Neuronal stem cell (in vitro differentiated cells): Measurements from ENCODE around the gene URB2.
"Not testable (repeated sequence)": the region's sequence is repeated elsewhere in the genome, so short reads cannot be mapped to it uniquely, and the experiment has no call there.

ENCODE experiments used
- DNase-seq: peaks from one replicate; pipeline ENCODE4 v3.0.0-alpha.2; 2013; ENCODE audit warnings: low spot score
- H2AFZ ChIP-seq: one replicate; pipeline ENCODE4 v1.6.1; 2013; ENCODE audit warnings: mild to moderate bottlenecking, low read length, inconsistent platforms
- H2AK5ac ChIP-seq: 2 replicates; pipeline ENCODE4 v1.6.1; 2013; ENCODE audit warnings: low read depth, mild to moderate bottlenecking, inconsistent platforms, low read length, moderate library complexity, mixed read lengths
- H2BK120ac ChIP-seq: 2 replicates; pipeline ENCODE4 v1.6.1; 2013; ENCODE audit warnings: low read depth, mild to moderate bottlenecking, inconsistent platforms, low read length, moderate library complexity, mixed read lengths
- H2BK12ac ChIP-seq: one replicate; pipeline ENCODE4 v1.6.1; 2013; ENCODE audit warnings: low read length, inconsistent platforms
- H2BK15ac ChIP-seq: 2 replicates; pipeline ENCODE4 v1.6.1; 2013; ENCODE audit warnings: mild to moderate bottlenecking, low read length, inconsistent platforms, mixed read lengths
- H2BK5ac ChIP-seq: one replicate; pipeline ENCODE4 v1.6.1; 2013; ENCODE audit warnings: inconsistent platforms, mild to moderate bottlenecking, low read length, moderate library complexity
- H3K14ac ChIP-seq: one replicate; pipeline ENCODE4 v1.6.1; 2013; ENCODE audit warnings: low read length, inconsistent platforms
- H3K18ac ChIP-seq: 2 replicates; pipeline ENCODE4 v1.6.1; 2013; ENCODE audit warnings: low read length, inconsistent platforms
- H3K23ac ChIP-seq: 2 replicates; pipeline ENCODE4 v1.6.1; 2013; ENCODE audit warnings: low read depth, mild to moderate bottlenecking, mixed read lengths, low read length, inconsistent platforms; ENCODE audit not compliant: poor library complexity
- H3K27ac ChIP-seq: replicated peaks from 3 replicates; pipeline ENCODE4 v1.5.1; 2013; ENCODE audit warnings: low read length, inconsistent platforms
- H3K27me3 ChIP-seq, 3 experiments: 2 replicates each; pipeline ENCODE4 v1.6.1; 2013; ENCODE audit warnings: low read length in 3 of 3, mild to moderate bottlenecking in 2 of 3, inconsistent platforms in 1 of 3, low read depth in 1 of 3, mixed read lengths in 1 of 3, moderate library complexity in 1 of 3; ENCODE audit not compliant: control insufficient read depth in 3 of 3, insufficient read depth in 3 of 3
- H3K36me3 ChIP-seq, 2 donors: replicated peaks in 1 of 2; 2 replicates each; pipeline ENCODE4 v1.6.1; 2013; ENCODE audit warnings: low read length in 2 of 2; ENCODE audit not compliant: control insufficient read depth in 2 of 2, insufficient read depth in 2 of 2
- H3K4ac ChIP-seq: 2 replicates; pipeline ENCODE4 v1.6.1; 2013; ENCODE audit warnings: inconsistent platforms, mild to moderate bottlenecking, low read length, moderate library complexity
- H3K4me1 ChIP-seq, 2 donors: 1 replicate in 1 of 2; 2 replicates in 1 of 2; pipeline ENCODE4 v1.6.1; 2013; ENCODE audit warnings: low read length in 2 of 2, low read depth in 1 of 2; ENCODE audit not compliant: control insufficient read depth in 2 of 2, insufficient read depth in 1 of 2
- H3K4me2 ChIP-seq: one replicate; pipeline ENCODE4 v1.6.1; 2013; ENCODE audit warnings: mild to moderate bottlenecking, low read length, inconsistent platforms; ENCODE audit not compliant: insufficient read depth, poor library complexity, severe bottlenecking
- H3K4me3 ChIP-seq, 2 donors: 2 replicates each; pipeline ENCODE4 v1.5.1; 2013; ENCODE audit warnings: low read length in 2 of 2, mild to moderate bottlenecking in 2 of 2, inconsistent platforms in 1 of 2, moderate library complexity in 1 of 2
- H3K79me1 ChIP-seq: one replicate; pipeline ENCODE4 v1.6.1; 2013; ENCODE audit warnings: low read depth, mild to moderate bottlenecking, inconsistent platforms, low read length, moderate library complexity
- H3K9ac ChIP-seq: one replicate; pipeline ENCODE4 v1.6.1; 2013; ENCODE audit warnings: mild to moderate bottlenecking, low read depth, low read length, inconsistent platforms; ENCODE audit not compliant: poor library complexity
- H3K9me3 ChIP-seq, 2 donors: replicated peaks in 1 of 2; 2 replicates each; pipeline versions ENCODE3 to v1.6.1; 2013; ENCODE audit warnings: low read length in 2 of 2, mild to moderate bottlenecking in 2 of 2, inconsistent platforms in 1 of 2, low read depth in 1 of 2, mixed read lengths in 1 of 2, moderate library complexity in 1 of 2; ENCODE audit not compliant: control insufficient read depth in 2 of 2, insufficient read depth in 1 of 2
- H4K8ac ChIP-seq: one replicate; pipeline ENCODE4 v1.6.1; 2013; ENCODE audit warnings: low read depth, mild to moderate bottlenecking, inconsistent platforms, low read length, moderate library complexity
- H4K91ac ChIP-seq: one replicate; pipeline ENCODE4 v1.6.1; 2013; ENCODE audit warnings: low read length, low read depth, mild to moderate bottlenecking, inconsistent platforms; ENCODE audit not compliant: poor library complexity
- WGBS, 2 donors: extraction: QIAGEN DNeasy Blood & Tissue Kit; methylation state at CpG; one replicate each; pipeline ENCODE4 v1.1.7; 2013; ENCODE audit warnings: missing lambda C conversion rate in 2 of 2, mixed read lengths in 1 of 2; ENCODE audit not compliant: insufficient read length in 2 of 2, insufficient replicate concordance in 1 of 2; ENCODE audit errors: extremely low coverage in 2 of 2; 5-methylcytosine and 5-hydroxymethylcytosine counted together

URB2 gene

DNA sequence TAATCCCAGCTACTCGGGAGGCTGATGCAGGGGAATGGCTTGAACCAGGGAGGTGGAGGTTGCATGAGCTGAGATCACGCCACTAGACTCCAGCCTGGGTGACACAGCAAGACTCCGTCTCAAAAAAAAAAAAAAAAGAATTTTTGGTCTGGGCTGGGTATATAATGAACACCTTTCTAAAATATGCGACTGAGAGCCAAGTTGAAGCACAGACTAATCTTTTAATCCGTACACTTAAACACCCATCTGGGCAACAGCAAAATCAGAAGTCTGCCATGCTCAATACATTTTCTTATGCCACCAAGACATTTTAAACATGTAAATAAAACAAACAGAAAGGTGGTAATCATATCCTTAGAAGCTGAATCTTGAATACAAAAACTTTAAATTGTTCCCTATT is 35.9 kb upstream of the URB2 start:
- DNase-seq = no peak
- Histone ChIP-seq H3K4me2 (no peak overlapping the region), H3K27ac (no peak overlapping the region), H2BK12ac (no peak overlapping the region), H3K9ac (no peak overlapping the region), H2BK120ac (no peak overlapping the region), H4K8ac (no peak overlapping the region), H4K91ac (no peak overlapping the region), H2AK5ac (no peak overlapping the region), H2AFZ (no peak overlapping the region), H3K4me1 (no peaks in the 10 kb centered on the region), H3K36me3 (peaks cover 7 to 29% of the 10 kb centered on the region in 2 donors), H3K79me1 (no peaks in the 10 kb centered on the region), H3K23ac (no peak overlapping the region), H3K27me3 (no peaks in the 10 kb centered on the region), H2BK5ac (no peak overlapping the region), H3K4ac (no peak overlapping the region), H3K9me3 (no peaks in the 10 kb centered on the region), H3K14ac (no peak overlapping the region), H3K4me3 (no peak overlapping the region), H3K18ac (no peak overlapping the region), H2BK15ac (no peak overlapping the region)
- no CpG with 5 or more reads among the region's 5 CpGs for WGBS, 2 donors

DNA sequence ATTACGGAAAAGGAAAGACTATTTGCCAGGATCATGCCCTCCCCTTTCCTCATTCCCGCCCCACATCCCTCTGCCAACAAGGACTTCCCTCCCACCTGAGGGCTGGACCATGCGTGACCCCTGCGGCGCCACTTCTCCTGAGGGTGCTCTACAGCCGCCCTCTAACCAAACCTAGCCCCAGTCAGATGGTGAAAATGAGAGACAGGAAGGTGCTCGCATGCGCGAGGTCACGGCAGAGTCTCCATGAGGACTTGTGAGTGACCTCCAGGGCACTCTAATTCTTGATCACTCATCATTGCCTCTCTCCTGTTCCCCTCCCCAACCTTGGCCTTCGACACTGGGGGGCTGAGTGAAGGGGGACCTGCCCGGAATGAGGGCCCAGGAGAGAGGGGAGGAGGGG is 32.2 kb upstream of the URB2 start:
- H3K18ac ChIP-seq = no peak overlapping the region
- no peak for DNase-seq
- no peak overlapping the region for H3K4me3 ChIP-seq
- H3K36me3 ChIP-seq = peaks cover 8 to 53% of the 10 kb centered on the region in 2 donors
- no peak overlapping the region for H4K91ac ChIP-seq
- H3K27ac ChIP-seq = no peak overlapping the region
- no peak overlapping the region for H2BK120ac ChIP-seq
- no peak overlapping the region for H3K4ac ChIP-seq
- no peak overlapping the region for H3K9ac ChIP-seq
- no peak overlapping the region for H2BK5ac ChIP-seq
- H3K27me3 ChIP-seq = no peaks in the 10 kb centered on the region
- H3K4me1 ChIP-seq = no peaks in the 10 kb centered on the region
- WGBS, 2 donors = no CpG with 5 or more reads among the region's 12 CpGs
- H2BK12ac ChIP-seq = no peak overlapping the region
- no peaks in the 10 kb centered on the region for H3K79me1 ChIP-seq
- no peak overlapping the region for H2AK5ac ChIP-seq
- no peak overlapping the region for H2BK15ac ChIP-seq
- no peak overlapping the region for H2AFZ ChIP-seq
- no peak overlapping the region for H3K23ac ChIP-seq
- H3K14ac ChIP-seq = no peak overlapping the region
- no peak overlapping the region for H3K4me2 ChIP-seq
- H3K9me3 ChIP-seq = no peaks in the 10 kb centered on the region
- H4K8ac ChIP-seq = no peak overlapping the region

DNA sequence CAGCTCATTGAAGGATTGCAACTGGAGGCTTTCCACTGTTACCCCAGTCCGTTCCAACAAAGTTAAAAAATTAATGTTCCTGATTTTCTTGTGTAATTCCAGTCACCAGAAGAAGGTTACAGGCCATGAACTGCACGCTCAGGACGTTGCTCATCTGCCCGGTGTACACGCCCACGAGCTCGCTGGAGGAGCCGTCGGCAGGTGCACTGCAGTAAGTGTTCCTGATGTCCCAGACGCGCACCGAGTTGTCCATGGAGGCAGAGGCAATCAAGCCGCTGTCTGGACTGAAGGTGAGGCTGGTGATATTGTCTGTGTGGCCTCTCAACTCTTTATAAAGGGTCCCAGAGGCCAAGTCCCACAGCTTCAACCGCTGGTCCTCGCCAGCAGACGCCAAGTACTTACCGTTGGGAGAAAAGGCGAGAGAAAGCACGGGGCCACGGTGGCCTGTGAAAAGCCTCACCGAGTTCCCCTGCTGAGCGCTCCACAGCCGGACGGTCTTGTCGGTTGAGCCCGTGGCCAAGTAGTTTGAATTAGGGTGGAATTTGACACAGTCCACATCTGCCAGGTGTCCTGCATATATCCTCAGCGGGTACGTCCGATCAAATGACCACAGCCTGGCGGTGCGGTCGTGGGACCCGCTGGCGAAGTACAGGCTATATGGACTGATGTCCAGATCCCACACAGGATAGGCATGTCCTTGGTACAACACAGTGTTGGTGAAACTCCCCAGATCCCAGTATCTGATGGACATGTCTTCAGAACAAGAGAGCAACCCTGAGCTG is 31.6 kb upstream of the URB2 start:
- H2AK5ac ChIP-seq = no peak overlapping the region
- H2BK5ac ChIP-seq = no peak overlapping the region
- H2AFZ ChIP-seq = no peak overlapping the region
- H2BK12ac ChIP-seq = no peak overlapping the region
- no peak overlapping the region for H3K9ac ChIP-seq
- no peaks in the 10 kb centered on the region for H3K9me3 ChIP-seq
- no peak overlapping the region for H3K4me2 ChIP-seq
- peaks cover 8 to 59% of the 10 kb centered on the region in 2 donors for H3K36me3 ChIP-seq
- H3K14ac ChIP-seq = no peak overlapping the region
- H3K79me1 ChIP-seq = no peaks in the 10 kb centered on the region
- H4K91ac ChIP-seq = no peak overlapping the region
- no CpG with 5 or more reads among the region's 34 CpGs for WGBS, 2 donors
- H3K4ac ChIP-seq = no peak overlapping the region
- no peak for DNase-seq
- H3K18ac ChIP-seq = no peak overlapping the region
- H3K23ac ChIP-seq = no peak overlapping the region
- H4K8ac ChIP-seq = no peak overlapping the region
- no peak overlapping the region for H2BK120ac ChIP-seq
- no peak overlapping the region for H2BK15ac ChIP-seq
- H3K27ac ChIP-seq = no peak overlapping the region
- no peaks in the 10 kb centered on the region for H3K27me3 ChIP-seq
- no peaks in the 10 kb centered on the region for H3K4me1 ChIP-seq
- H3K4me3 ChIP-seq = no peak overlapping the region

DNA sequence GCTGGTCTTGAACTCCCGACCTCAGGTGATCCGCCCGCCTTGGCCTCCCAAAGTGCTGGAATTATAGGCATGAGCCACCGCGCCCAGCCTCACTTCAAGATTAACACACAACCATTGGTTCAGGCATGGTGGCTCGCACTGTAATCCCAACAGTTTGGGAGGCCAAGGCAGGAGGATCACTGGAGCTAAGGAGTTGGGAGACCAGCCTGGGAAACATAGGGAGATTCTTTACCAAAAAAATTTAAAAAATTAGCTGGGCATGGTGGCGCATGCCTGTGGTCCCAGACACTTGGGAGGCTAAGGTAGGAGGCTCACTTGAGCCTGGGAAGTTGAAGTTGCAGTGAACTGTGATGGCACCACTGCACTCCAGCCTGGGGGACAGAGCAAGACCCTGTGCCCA is 30.2 kb upstream of the URB2 start:
- H3K36me3 ChIP-seq = peaks cover 11 to 72% of the 10 kb centered on the region in 2 donors
- not testable (repeated sequence) for H2BK5ac ChIP-seq, H3K14ac ChIP-seq, H3K4ac ChIP-seq, H3K79me1 ChIP-seq, H2AFZ ChIP-seq, H2BK15ac ChIP-seq, H4K91ac ChIP-seq, H3K18ac ChIP-seq, H3K4me1 ChIP-seq, H2AK5ac ChIP-seq, DNase-seq, H3K4me2 ChIP-seq, H3K9me3 ChIP-seq, H3K23ac ChIP-seq, H3K27ac ChIP-seq, H2BK12ac ChIP-seq, H3K4me3 ChIP-seq, H3K27me3 ChIP-seq, H4K8ac ChIP-seq, H2BK120ac ChIP-seq
- peak overlapping the region; percentile 51 for H3K9ac ChIP-seq
- no CpG with 5 or more reads among the region's 7 CpGs for WGBS, 2 donors
